Testis (tissue), 2 donors: ENCODE measurements around the gene TTF2.

Experiments
- POLR2A ChIP-seq: fragments of 450-650 bp; IDR thresholded peaks from one replicate; pipeline ENCODE4 v1.6.1; 2017; ENCODE audit warnings: antibody characterized with exemption, mild to moderate bottlenecking, moderate library complexity
- TF ChIP-seq, protein P1 (sequence below), 3 experiments: fragments of 450-650 bp in 2 of 3; fragments of 200-600 bp in 1 of 3; sonication (generic) in 1 of 3; IDR thresholded peaks; one replicate each; pipeline ENCODE4 v1.5.1; 2016 to 2019; ENCODE audit warnings: antibody characterized with exemption in 3 of 3, mild to moderate bottlenecking in 2 of 3, moderate library complexity in 1 of 3

DNA sequence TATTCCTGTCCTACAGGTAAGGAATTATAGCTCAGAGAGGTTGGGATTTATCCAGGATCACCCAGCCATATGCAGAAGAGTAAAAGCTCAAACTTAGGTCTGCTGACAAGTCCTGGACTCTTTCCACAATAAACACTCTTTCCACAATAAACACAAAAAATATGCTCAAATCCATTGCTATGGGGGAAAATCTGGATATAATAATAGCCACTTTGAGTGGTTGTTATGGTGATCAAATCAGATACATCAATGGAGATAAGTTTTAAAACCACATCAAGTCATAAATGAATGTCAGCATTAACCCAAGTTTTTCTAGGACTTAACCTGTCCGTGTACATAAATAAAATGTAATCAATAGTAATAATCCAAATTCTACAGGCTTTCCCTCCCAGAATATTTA, 22.3 kb upstream of the TTF2 start:
- TF ChIP-seq, protein P1, sequence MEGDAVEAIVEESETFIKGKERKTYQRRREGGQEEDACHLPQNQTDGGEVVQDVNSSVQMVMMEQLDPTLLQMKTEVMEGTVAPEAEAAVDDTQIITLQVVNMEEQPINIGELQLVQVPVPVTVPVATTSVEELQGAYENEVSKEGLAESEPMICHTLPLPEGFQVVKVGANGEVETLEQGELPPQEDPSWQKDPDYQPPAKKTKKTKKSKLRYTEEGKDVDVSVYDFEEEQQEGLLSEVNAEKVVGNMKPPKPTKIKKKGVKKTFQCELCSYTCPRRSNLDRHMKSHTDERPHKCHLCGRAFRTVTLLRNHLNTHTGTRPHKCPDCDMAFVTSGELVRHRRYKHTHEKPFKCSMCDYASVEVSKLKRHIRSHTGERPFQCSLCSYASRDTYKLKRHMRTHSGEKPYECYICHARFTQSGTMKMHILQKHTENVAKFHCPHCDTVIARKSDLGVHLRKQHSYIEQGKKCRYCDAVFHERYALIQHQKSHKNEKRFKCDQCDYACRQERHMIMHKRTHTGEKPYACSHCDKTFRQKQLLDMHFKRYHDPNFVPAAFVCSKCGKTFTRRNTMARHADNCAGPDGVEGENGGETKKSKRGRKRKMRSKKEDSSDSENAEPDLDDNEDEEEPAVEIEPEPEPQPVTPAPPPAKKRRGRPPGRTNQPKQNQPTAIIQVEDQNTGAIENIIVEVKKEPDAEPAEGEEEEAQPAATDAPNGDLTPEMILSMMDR (IDR thresholded peaks at IDR 0.05) = no peak
- no peak for TF ChIP-seq POLR2A
